T-helper 2 cell treated with Interferon-gamma antibody and Interleukin-4, amounts not matched to agents 5 μg/mL and 100 μg/mL, for 36 hours (primary cell): ENCODE results near the gene AWAT2.

Experiments used
- DNase-seq: peaks from one replicate; pipeline ENCODE4 v3.0.0; 2021; ENCODE audit warnings: low spot score
- H3K27ac Mint-ChIP-seq: one replicate; pipeline ENCODE4 v1.8.0; 2021; ENCODE audit warnings: mild to moderate bottlenecking, mixed read lengths
- H3K27me3 Mint-ChIP-seq: one replicate; pipeline ENCODE4 v1.8.0; 2021; ENCODE audit warnings: low read depth, mixed read lengths
- H3K36me3 Mint-ChIP-seq: one replicate; pipeline ENCODE4 v1.8.0; 2021; ENCODE audit warnings: low read depth, mixed read lengths
- H3K4me1 Mint-ChIP-seq: one replicate; pipeline ENCODE4 v1.8.0; 2021; ENCODE audit warnings: low read depth, mixed read lengths
- H3K4me3 Mint-ChIP-seq: one replicate; pipeline ENCODE4 v1.8.0; 2022; ENCODE audit warnings: mild to moderate bottlenecking, moderate library complexity, mixed read lengths
- H3K9me3 Mint-ChIP-seq: one replicate; pipeline ENCODE4 v1.8.0; 2021; ENCODE audit warnings: mixed read lengths

Gene AWAT2

GRCh38 chrX:70049925-70050324 is at the start of gene AWAT2:
Gene AWAT2 (minus strand): TSS chrX:70049938. CDS start chrX:70049932, 6 bp downstream.
- DNase-seq, result no peak
- Mint-ChIP-seq H3K4me1 (no peaks in the 10 kb centered on the region), H3K9me3 (no peaks in the 10 kb centered on the region), H3K4me3 (no peak within 1 kb of the TSS), H3K36me3 (no peaks in the 10 kb centered on the region), H3K27ac (no peak within 1 kb of the TSS), H3K27me3 (peaks cover 3% of the 10 kb centered on the region)

- no peak overlapping the region for H3K4me3 Mint-ChIP-seq
- no peak for DNase-seq
- H3K4me1 Mint-ChIP-seq, result no peaks in the 10 kb centered on the region
- H3K9me3 Mint-ChIP-seq, result no peaks in the 10 kb centered on the region
- no peaks in the 10 kb centered on the region for H3K36me3 Mint-ChIP-seq
- H3K27ac Mint-ChIP-seq, result no peak overlapping the region
- H3K27me3 Mint-ChIP-seq, result peaks cover 4% of the 10 kb centered on the region
These were observed 46.3 kb upstream of the AWAT2 start for GRCh38 chrX:70096052-70096451.

GRCh38 chrX:70092247-70092646 is 42.5 kb upstream of the AWAT2 start:
- Mint-ChIP-seq H3K4me3 (no peak overlapping the region), H3K4me1 (no peaks in the 10 kb centered on the region), H3K27ac (no peak overlapping the region), H3K9me3 (no peaks in the 10 kb centered on the region), H3K36me3 (no peaks in the 10 kb centered on the region), H3K27me3 (no peaks in the 10 kb centered on the region)
- no peak for DNase-seq

GRCh38 chrX:70089604-70090297 is 40.0 kb upstream of the AWAT2 start:
- no peaks in the 10 kb centered on the region for H3K27me3 Mint-ChIP-seq
- DNase-seq, result no peak
- no peaks in the 10 kb centered on the region for H3K4me1 Mint-ChIP-seq
- H3K36me3 Mint-ChIP-seq, result no peaks in the 10 kb centered on the region
- H3K4me3 Mint-ChIP-seq, result no peak overlapping the region
- no peak overlapping the region for H3K27ac Mint-ChIP-seq
- no peaks in the 10 kb centered on the region for H3K9me3 Mint-ChIP-seq

GRCh38 chrX:70088751-70089150 is 39.0 kb upstream of the AWAT2 start:
- DNase-seq, result no peak
- Mint-ChIP-seq H3K4me3 (no peak overlapping the region), H3K36me3 (no peaks in the 10 kb centered on the region), H3K27ac (no peak overlapping the region), H3K9me3 (no peaks in the 10 kb centered on the region), H3K4me1 (no peaks in the 10 kb centered on the region), H3K27me3 (no peaks in the 10 kb centered on the region)

- no peaks in the 10 kb centered on the region for H3K27me3 Mint-ChIP-seq
- no peak overlapping the region for H3K4me3 Mint-ChIP-seq
- H3K9me3 Mint-ChIP-seq, result no peaks in the 10 kb centered on the region
- H3K4me1 Mint-ChIP-seq, result no peaks in the 10 kb centered on the region
- H3K27ac Mint-ChIP-seq, result no peak overlapping the region
- H3K36me3 Mint-ChIP-seq, result no peaks in the 10 kb centered on the region
- DNase-seq, result no peak
These were observed 38.3 kb upstream of the AWAT2 start for GRCh38 chrX:70087857-70088630.

GRCh38 chrX:70084592-70085240 is 35.0 kb upstream of the AWAT2 start:
- Mint-ChIP-seq H3K36me3 (no peaks in the 10 kb centered on the region), H3K4me1 (no peaks in the 10 kb centered on the region), H3K27me3 (no peaks in the 10 kb centered on the region), H3K9me3 (no peaks in the 10 kb centered on the region), H3K27ac (no peak overlapping the region), H3K4me3 (no peak overlapping the region)
- no peak for DNase-seq

GRCh38 chrX:70082723-70083122 is 33.0 kb upstream of the AWAT2 start:
- no peak for DNase-seq
- H3K27ac Mint-ChIP-seq, result no peak overlapping the region
- H3K9me3 Mint-ChIP-seq, result no peaks in the 10 kb centered on the region
- H3K4me3 Mint-ChIP-seq, result no peak overlapping the region
- H3K36me3 Mint-ChIP-seq, result no peaks in the 10 kb centered on the region
- H3K4me1 Mint-ChIP-seq, result no peaks in the 10 kb centered on the region
- H3K27me3 Mint-ChIP-seq, result peaks cover 2% of the 10 kb centered on the region

- Mint-ChIP-seq H3K4me3 (no peak overlapping the region), H3K4me1 (no peaks in the 10 kb centered on the region)
These were observed 30.1 kb upstream of the AWAT2 start for GRCh38 chrX:70079870-70080269.

GRCh38 chrX:70079297-70079696 is 29.6 kb upstream of the AWAT2 start:
- no peak overlapping the region for H3K27ac Mint-ChIP-seq
- H3K4me3 Mint-ChIP-seq, result no peak overlapping the region
- H3K4me1 Mint-ChIP-seq, result no peaks in the 10 kb centered on the region
- H3K27me3 Mint-ChIP-seq, result peaks cover 2% of the 10 kb centered on the region
- no peaks in the 10 kb centered on the region for H3K36me3 Mint-ChIP-seq
- no peaks in the 10 kb centered on the region for H3K9me3 Mint-ChIP-seq
- DNase-seq, result no peak

More at GRCh38 chrX:70079870-70080269, 30.1 kb upstream of the AWAT2 start:
- Mint-ChIP-seq H3K36me3 (no peaks in the 10 kb centered on the region), H3K27me3 (peaks cover 2% of the 10 kb centered on the region), H3K27ac (no peak overlapping the region), H3K9me3 (no peaks in the 10 kb centered on the region)
- DNase-seq, result no peak

GRCh38 chrX:70066646-70067045 is 16.9 kb upstream of the AWAT2 start:
- Mint-ChIP-seq H3K27ac (no peak overlapping the region), H3K4me1 (no peaks in the 10 kb centered on the region), H3K36me3 (no peaks in the 10 kb centered on the region), H3K4me3 (no peak overlapping the region), H3K9me3 (no peaks in the 10 kb centered on the region), H3K27me3 (no peaks in the 10 kb centered on the region)
- no peak for DNase-seq

GRCh38 chrX:70062961-70063550 is 13.3 kb upstream of the AWAT2 start:
- no peak for DNase-seq
- Mint-ChIP-seq H3K9me3 (no peaks in the 10 kb centered on the region), H3K4me1 (no peaks in the 10 kb centered on the region), H3K27ac (no peak overlapping the region), H3K4me3 (no peak overlapping the region), H3K27me3 (no peaks in the 10 kb centered on the region), H3K36me3 (no peaks in the 10 kb centered on the region)

- Mint-ChIP-seq H3K36me3 (no peaks in the 10 kb centered on the region), H3K4me1 (no peaks in the 10 kb centered on the region), H3K9me3 (no peaks in the 10 kb centered on the region), H3K27ac (no peak within 1 kb of the TSS), H3K27me3 (no peaks in the 10 kb centered on the region), H3K4me3 (no peak within 1 kb of the TSS)
- no peak for DNase-seq
These were observed 12.3 kb upstream of the AWAT2 start, which contains the start of gene OTUD6A for GRCh38 chrX:70062076-70062475. Gene OTUD6A (plus strand): TSS chrX:70062457. CDS start chrX:70062525, 68 bp downstream.

GRCh38 chrX:70054391-70054790 is 4.7 kb upstream of the AWAT2 start:
- DNase-seq, result no peak
- no peaks in the 10 kb centered on the region for H3K27me3 Mint-ChIP-seq

More at GRCh38 chrX:70054391-70054790, 4.7 kb upstream of the AWAT2 start:
- H3K9me3 Mint-ChIP-seq, result no peaks in the 10 kb centered on the region
- no peak overlapping the region for H3K4me3 Mint-ChIP-seq
- no peak overlapping the region for H3K27ac Mint-ChIP-seq
- no peaks in the 10 kb centered on the region for H3K4me1 Mint-ChIP-seq
- no peaks in the 10 kb centered on the region for H3K36me3 Mint-ChIP-seq
